Jurkat, Clone E6-1 (cell line): ENCODE measurements around the gene COBLL1.
"Not testable (repeated sequence)": the region's sequence is repeated elsewhere in the genome, so short reads cannot be mapped to it uniquely, and the experiment has no call there.

Source experiments
- DNase-seq: peaks from one replicate; pipeline ENCODE4 v3.0.0-alpha.2; 2011; ENCODE audit warnings: low read depth, low spot score
- H3K4me3 ChIP-seq: 2 replicates; pipeline ENCODE4 v1.5.1; 2011; ENCODE audit warnings: mild to moderate bottlenecking, low read length, control low read depth, moderate library complexity

The COBLL1 gene

GRCh38 chr2:164737612-164738081 is 104.0 kb downstream of the COBLL1 start:
- no peak overlapping the region for H3K4me3 ChIP-seq
- DNase-seq: peak; percentile 42

DNA sequence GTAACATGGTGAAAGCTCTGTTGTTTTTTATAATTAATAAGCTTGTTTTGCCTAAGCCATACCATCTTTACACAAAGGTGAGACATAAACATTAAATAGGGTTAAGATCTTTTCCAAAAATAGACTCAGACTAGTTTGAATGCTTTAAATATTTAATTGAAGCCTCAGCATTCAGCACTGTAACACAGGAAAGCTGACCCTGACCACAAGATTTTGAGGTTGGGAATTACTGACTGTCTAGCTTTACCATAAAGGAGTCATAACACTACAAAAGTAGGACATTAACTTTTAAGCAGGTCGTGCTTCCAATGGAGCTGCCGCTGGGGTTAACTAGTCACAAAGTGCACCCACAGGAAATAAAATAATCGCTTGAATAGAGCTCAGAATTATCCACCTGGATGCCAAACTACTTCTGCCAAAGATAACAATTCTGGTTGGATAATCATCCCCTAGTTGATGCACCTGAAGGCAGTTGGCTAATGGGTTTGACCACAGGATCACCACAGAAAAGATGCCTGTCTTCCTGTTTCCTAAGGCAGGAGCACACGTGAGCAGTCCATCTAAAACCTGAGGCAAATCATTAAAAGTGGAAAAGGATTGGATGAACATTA is 106.2 kb downstream of the COBLL1 start:
- no peak overlapping the region for H3K4me3 ChIP-seq
- DNase-seq: peak; percentile 36

DNA sequence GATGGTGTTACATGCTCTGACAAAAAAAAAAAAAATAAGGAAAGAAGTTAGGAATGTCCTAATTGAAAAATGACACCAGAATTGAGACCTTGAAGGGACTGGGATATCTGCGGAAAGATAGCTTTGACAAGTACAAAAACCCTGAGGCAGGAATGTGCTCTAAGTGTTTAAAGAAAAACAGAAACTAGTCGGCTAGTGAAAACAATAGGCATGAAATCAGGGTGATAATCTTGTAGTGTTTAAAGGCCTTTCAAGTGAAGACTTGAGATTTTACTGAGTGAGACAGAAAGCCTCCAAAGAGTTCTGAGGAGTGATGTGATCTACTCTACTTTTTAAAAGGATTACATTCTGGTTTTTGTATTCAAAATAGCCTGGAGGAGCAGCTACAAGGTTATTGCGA is 107.4 kb downstream of the COBLL1 start:
- H3K4me3 ChIP-seq: no peak overlapping the region
- no peak for DNase-seq

DNA sequence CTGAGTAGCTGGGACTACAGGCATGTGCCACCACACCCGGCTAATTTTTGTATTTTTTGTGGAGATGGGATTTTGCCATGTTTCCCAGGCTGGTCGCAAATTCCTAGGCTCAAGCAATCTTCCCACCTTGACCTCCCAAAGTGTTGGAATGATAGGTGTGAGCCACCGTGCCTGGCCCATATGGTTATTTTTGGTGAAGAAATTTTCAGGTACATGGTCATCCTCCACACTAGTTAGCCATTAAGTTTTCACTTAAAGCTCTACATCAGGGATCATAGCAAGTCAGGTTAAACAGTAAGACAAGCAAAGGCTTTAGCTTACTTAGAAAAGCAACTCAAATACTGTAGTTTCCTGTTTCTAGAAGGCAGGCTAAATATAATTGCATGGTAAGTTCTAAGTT is 116.1 kb downstream of the COBLL1 start:
- no peak overlapping the region for H3K4me3 ChIP-seq
- DNase-seq: no peak

GRCh38 chr2:164722616-164723338 is 118.8 kb downstream of the COBLL1 start:
- no peak overlapping the region for H3K4me3 ChIP-seq
- DNase-seq: no peak

GRCh38 chr2:164721430-164721829 is 120.2 kb downstream of the COBLL1 start:
- H3K4me3 ChIP-seq: no peak overlapping the region
- no peak for DNase-seq

DNA sequence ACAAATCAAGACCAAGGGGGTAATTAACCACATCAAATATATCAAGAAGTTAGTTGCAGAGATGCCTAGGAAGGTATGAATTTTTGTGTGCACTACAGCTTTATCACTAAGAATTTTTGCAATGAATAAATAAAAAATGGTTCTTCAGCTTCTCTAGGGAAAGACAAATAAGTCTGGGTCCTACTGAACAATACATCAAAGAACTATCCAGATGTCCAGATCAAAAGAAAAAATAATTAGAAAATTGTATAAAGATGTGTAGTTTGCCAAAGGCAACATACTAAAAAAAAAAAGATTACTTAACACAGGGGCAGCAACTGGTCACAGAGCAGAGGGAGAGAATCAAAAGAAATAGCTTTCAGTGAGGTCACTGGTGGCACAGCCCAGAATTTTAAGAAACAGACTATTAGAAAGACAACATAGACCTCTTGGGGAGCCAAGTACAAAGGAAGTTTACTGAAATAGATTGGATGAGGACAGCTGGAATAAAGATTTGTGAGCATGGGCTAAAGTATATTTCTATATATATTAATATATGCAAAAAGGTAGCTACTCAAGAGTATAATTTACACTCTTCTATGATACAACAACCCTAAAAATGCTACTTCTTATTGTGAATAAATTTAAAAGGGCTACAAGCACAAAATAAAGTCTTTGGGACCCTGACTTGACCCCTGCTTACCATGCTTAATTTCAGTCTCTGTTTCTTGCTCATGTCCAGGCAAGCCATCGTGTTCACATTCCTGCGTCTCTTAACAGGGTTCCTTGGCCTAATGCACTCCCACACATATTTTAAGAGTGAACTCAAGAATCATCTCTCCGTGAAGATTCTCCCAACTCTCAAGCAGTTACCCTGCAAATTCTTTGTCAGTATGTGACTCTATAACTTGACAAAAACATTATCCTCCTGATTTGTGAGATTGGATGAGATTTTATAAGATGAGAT is 121.4 kb downstream of the COBLL1 start:
- H3K4me3 ChIP-seq: no peak overlapping the region
- DNase-seq: no peak

- no peak for DNase-seq
- H3K4me3 ChIP-seq: no peak overlapping the region
Measured at GRCh38 chr2:164717000-164717803, 124.4 kb downstream of the COBLL1 start.

GRCh38 chr2:164714471-164714870 is 127.2 kb downstream of the COBLL1 start:
- no peak for DNase-seq
- H3K4me3 ChIP-seq: no peak overlapping the region

- H3K4me3 ChIP-seq: no peak overlapping the region
- DNase-seq: no peak
Measured at GRCh38 chr2:164711766-164712138, 129.9 kb downstream of the COBLL1 start.

DNA sequence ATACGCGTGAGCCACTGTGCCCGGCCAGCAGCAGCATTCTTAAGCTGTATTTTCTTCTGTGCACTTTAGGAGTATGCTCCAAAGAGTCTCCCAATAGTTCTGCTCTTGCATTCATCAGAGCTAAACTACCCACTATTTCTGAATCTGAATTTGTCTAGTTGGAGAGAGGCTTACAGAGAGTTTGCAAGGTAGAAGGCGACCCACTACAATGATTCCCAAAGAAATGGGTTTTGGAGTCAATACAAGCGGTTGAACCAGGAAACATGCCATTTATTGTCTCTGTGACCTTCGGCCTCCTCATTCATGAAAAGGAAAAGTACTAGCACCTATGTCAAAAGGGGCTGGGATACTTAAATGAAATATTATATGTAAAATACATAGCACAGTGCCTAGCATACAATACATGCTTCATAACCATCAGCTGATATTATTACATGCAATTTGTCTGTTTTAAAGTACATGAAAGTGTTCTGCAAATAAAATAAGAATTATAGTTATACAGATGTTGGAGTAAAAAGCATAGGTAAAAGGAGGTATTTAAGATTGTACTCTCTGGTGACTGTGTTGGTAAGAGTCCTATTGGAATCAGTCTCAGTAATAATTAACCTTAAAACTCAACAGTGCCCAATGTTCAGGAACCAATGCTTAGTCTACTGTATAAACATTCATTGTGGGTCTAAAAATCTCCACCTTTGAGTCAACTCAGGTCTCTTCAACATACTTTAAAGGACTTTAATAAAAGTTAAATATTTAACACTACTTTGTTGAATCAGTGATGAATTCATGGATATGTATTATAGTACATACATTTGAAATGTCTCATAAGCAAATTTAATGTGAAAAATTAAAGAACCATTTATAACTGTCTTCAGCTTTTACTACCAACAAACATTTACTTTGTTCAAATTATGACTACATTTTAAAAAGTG is 130.5 kb downstream of the COBLL1 start:
- DNase-seq: no peak
- H3K4me3 ChIP-seq: no peak overlapping the region

GRCh38 chr2:164710252-164710836 is 131.3 kb downstream of the COBLL1 start:
- DNase-seq, H3K4me3 ChIP-seq: not testable (repeated sequence)

DNA sequence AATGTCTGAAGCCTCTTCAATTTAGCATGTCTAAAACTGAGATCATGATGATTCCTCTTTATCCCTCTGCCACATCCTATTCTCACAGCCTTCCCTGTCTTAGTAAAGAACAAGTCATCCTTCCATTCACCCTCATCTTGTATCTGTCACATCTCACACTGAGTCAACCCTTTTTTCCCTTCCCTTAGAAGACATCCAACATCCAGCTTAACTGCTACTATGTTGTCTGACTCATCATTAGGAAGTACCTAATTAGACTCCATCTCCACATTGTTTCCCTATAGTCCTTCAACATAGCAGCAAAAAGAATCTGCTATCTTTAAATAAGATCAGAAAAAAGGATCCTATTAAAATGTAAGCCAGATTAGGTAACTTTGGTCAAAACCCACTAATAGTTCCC is 135.1 kb downstream of the COBLL1 start:
- no peak overlapping the region for H3K4me3 ChIP-seq
- DNase-seq: no peak

- no peak overlapping the region for H3K4me3 ChIP-seq
- DNase-seq: no peak
Measured at GRCh38 chr2:164705412-164706167, 136.0 kb downstream of the COBLL1 start.

DNA sequence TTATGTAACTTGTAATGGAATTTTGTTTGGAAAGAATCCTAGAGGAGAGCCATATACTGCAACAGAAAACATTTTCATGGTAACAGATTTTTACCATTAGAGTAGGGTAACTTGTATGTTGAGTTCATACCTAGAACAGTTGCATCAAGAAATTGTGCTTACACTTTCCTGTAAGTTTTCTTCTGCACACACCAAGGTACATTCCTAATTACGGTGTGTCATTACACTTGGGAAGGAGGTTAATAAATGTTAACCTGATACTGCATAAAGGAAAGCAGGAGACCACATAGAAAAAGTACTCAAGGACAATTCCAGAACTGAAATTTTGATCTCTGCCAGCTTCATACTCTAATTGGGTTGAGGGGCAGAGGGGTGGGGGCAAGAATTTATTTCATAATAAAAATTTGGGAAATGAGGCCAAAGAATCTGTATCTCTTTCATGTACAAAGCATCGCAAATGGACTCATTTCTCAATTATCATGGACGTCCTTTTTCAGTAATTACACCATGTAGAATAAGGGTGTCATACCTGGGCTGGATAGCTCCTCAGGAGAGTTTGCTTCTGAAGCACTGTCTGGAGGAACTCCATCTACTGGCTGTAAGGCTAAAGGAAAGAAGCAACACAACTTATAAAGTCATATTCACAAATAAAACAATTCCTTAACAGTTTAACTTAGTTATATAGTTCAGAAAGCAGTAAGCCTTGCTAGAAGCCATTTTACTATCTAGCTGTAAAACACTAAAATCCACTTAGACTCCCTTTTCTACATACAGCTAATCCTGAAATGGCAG is 137.5 kb downstream of the COBLL1 start:
- DNase-seq: no peak
- H3K4me3 ChIP-seq: no peak overlapping the region

- no peak for DNase-seq
- H3K4me3 ChIP-seq: no peak overlapping the region
Measured at GRCh38 chr2:164701565-164701964, 140.1 kb downstream of the COBLL1 start.
